HuH-7 (cell line): ENCODE results near the gene SH2D5.
"Not testable (repeated sequence)": the region's sequence is repeated elsewhere in the genome, so short reads cannot be mapped to it uniquely, and the experiment has no call there.

Experiments used
- DNase-seq: peaks from one replicate; pipeline ENCODE4 v3.0.0; 2011; ENCODE audit warnings: low spot score

SH2D5 gene

DNA sequence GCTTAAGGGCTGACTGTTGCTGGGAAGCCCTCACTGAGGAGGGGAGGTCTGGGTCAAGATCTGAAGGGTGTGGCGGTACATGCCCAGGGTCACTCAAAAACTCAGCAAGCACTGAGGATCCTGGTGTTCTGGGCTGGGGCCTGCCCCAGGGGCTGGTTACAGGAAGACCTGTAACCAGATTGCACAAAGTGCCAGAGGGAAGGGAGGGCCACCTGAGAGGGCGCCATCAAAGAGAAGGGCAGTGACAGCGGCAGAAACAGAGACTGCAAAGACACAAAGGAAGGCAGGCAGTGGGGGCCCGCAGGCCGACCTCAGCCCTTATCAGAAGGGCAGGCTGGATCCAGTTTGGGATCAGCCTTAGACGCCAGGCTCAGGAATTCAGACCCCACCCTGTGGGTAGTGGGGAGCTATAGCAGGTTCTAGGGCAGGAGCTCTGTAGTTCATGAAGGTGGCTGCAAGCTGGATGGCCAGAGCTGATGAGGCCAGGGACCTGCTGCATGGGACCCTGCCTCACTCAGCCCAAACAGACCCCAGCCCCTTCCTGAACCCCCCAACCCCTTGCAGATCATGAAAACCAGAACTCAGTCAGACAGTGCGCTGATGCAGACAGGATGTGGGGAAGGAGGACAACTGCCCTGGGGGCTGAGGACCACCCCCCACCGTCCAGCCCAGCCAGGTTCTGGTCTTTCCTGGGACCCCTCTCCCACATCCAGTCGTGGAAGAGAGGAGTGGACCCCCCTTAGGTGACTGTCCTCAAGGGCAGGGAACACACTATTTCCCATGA lies 3.9 kb downstream of the SH2D5 start:
- no peak for DNase-seq

DNA sequence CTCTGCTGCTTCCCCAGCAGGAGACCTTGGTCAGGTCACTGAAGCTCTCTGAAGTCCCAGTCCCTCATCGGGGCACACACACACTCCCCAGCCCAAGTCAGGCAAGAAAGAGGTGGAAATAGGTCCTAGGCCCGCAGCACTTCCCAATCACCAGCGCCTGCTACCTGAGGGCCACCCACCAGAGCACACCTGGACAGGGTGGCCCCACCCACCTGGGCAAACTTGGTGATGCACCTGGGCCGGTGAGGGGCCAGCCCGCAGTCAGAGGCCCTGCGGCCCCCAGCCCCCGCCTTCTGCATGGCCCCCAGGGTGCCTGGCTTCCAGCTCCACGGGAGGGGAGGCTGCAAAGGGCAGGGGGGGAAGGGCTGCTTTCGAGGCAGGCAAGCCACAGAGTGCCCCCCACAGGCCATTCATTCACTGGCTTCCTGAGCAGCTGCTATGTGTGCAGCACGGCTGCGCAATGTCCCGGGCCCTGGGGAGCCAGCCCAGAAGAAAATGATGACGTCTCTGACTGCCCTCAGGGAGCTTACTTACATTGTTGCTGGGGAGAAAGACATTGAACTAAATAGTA lies 4.7 kb downstream of the SH2D5 start:
- DNase-seq = no peak

DNA sequence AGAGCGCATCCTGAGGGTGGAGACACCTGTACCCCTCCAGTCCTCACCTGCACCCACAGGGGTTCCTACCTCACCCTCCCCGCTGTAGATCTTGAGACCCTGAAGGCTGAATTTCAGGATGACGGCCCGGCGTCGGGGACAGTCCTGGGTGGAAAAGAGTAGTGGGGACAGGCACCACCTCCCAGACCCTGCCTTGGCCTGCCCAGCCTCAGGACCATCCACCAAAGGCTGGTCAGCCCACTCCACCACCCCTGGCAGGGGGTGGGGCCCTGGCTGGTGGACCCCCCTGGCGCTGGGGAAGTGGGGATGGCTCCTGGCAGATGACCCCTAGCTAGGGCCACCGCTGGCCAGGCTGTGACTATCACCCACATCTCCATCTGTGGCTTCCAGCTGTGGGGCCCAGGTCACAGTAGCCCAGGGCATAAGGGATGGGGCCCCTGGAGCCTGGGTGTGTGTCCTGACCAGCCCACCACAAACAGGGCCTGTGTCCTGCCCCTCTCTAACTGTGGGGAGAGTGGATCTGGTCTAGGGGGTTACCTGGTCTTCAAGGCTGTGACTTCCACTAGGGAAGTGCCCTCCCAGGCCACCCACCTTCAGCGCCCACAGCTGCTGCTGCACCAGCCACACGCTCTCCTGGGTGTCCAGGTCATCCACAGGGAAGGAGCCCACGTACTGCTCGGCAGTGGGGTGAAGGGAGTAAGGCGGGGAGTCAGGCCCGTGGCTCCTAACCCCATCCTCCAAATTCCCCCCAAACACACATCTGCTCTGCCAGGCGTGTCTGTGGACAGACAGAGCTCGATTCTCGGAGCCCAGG lies 5.4 kb downstream of the SH2D5 start:
- DNase-seq = no peak

DNA sequence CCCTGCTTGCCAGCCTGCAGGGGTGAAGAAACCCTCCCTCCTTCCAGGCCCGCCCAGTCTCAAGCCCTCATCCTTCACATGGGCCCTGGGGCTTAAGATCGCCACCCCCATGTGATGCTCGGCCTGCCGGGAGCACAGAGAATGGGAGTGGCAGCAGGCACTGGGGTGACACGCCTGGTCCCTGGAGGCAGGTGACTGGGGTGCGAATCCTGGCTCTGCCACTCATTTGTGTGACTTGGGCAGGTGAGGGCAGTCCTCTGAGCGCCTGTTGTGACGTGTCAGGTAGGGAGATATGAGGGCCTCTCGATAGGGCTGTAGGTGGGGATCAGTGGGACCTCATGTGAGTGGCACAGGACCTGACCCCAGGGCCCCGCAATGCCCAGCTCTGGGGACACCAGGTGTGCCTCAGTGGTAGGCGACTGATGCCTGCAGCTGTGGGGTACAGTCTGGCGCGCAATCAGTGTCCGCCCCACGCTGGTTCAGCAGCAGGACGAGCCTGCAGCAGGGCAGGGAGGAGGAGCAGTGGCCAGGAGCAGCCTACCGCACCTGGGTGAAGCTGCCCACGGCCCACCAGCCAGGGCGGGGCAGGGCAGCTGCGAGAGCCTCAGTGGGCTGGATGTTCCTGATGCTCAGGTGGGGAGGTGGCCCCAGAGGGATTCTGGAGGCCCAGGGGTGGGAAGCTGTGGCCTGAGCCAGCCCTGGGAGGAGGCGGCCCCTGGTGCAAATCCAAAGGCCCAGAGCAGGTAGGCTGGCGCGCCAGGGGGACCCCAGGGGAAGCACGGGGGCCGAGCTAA lies 6.2 kb downstream of the SH2D5 start:
- DNase-seq = no peak

DNA sequence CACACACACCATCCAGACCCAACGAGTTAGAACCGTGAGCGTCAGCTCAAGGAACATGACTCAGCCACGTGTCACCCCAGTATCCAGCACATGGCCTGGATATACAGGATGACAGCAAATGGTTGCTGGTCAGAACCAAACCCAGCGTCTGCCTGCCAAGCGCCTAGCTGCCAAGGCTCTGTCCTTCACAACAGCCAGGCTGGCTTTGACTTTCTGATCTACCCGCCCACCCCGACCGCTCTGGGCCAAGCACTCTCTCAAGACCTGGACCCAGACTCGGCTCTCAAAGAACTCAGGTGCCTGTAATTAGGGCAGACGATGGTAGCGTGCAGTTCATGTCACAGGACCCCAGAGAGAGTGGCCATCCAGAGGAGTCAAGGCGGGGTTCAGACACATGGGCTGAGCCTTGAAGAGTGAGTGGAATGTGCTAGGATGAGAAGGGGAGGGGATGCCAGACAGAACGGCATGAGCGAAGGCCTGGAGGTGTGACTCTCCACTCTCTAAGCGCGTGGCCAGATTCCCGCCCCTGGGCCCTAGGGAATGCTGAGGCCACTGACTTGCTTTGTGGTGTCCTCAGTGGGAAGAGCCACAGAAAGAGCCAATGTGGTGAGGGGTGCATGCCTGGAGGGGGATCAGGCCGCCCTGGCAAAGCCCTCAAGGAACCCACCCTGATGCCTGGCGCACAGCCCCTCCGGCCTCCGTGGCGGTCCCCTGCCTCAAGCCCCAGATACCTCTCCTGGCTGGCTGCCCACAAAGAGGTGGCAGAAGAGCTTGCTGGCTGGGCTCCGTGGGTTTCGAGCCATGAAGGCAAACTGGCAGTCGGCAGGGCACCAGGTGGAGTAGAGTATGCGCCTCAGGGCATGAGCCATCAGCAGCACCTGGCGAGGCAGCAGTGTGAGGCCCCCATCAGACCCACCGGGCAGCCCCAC lies 7.0 kb downstream of the SH2D5 start:
- no peak for DNase-seq

DNA sequence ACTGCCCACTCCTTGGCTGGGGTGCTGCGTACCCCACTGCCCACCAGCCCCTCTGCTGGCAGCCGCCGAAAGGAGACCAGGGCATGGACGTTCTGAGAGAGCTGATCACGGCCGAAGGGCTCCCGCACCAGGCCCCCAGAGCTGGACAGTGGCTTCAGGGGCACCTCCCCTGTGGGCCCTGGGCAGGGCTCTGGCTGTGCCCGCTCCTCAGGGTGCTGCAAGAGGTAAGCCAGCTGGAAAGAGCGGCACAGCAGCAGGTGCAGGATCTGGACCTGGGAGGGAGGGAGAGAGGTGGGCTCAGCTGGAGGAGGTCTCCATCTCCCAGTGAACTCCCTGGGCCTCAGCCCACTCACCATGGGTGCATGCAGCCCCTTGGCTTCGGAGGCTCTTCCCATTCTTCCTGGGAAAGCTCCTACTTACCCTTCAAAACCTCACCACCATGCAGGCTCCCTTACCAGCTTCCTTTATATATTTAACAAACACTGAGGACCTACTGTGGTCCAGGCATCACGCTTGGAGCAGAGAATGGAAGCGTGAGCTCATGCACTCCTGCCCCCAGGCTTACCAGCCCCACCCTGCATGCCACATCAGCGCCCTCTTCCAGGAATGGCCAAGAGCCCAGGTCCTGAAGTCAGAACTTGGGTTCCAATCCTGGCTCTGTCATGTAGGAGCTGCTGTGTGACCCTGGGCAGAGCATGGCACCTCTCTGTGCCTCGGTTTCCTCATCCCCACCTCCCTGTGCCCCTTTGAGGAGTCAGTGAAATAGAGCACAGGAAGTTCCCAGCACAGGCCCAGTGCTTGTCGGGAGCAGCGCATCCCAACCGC lies 7.9 kb downstream of the SH2D5 start:
- DNase-seq = no peak

DNA sequence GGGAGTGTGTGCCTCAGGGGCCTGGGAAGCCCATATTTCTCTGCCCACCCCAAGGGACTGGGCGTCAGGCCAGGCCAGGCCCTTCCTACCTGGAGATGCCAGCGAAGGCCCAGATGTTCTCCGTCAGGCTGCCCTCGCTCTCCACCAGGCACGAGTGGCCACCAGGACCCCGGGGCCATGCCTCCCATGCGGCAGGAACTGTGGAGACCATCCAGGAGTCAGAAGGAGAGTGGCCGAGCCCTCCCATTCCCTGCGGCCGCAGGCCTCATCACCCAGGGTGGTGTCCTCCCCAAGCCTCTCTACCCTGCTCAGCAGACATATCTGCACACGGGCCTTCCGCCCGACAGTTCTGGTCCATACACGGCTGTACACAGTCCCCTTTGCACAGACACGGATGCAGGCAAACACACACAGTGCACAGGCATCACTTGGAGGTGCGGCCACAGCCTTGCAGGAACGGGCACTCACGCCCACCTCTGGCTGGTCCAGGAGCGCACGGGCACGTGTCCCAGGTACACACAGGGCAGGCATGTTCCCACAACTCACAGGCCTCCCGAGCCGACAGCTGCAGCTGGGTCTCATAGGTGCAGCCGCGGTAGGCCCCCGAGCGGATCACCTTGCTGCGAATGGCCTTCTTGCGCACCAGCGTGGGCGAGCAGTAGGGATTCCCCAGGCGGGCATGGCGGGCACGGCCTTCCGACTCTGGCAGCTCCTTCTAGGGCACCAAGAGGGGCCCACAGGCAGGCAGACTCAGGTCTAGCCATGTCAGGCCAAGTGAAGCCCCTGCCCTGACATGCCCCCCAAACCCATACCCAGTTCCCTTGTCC lies 8.8 kb downstream of the SH2D5 start:
- peak; percentile 0 for DNase-seq

DNA sequence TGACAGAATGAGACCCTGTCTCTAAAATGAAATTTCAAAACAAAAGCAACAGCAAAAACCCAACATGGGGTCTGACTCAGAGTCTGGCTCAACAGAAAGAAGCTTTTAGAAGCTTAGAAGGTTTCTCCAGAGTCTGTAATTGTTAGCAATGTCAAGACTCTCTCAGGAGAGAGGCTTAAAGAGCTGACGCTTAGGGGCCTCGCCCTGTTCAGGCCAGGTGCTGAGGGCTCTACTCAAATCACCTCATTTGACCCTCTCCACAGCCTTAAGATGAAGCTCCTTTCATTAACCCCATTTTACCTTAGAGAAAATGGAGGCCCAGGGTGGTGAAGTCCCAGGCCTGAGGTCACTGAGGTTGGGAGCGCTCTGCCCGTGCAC lies 9.4 kb downstream of the SH2D5 start:
- no peak for DNase-seq

DNA sequence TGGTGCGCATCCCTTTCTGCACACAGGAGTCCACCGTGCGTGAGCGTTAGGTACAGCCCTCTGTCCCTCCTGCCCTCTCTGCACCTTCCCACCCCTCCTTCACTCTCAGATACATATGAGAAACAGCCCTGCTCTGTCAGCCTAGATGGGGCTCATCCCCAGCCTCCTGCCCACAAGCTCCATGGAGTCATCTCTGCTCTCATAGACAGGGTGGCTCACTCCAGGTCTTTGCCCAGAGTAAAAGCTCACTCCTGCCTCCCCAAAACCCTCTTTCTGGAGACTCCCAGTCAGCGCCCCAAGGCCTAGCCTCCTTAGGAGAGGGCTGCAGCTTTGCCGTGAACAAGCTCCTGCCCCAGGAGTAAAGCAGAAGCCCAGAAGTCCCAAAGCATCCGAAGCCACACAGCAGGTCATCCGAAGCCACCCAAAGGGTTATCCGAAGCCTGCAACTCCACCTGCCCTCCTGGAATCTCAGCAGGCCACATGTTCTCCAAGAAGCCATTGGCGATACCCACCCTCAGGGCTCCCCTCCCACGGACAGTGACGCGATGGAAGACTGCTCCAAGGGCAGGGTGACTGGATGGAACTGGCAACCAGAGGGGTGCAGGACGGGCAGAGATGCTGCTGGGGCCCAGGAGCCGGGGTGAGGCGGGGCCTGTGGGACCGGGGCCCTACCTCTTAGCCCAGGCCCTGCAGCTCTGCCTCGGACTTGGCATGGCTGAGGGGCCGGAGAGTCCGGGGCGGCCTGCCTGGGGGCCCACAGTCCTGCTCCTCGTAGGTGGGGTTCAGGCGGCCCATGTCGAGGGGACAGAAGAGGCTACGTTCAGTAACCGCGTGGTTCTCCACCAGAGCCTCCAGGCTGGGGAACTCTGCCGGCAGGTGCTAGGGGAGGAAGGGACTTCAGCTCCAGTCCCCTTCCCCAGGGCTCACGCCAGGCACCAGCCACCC lies 11.1 kb downstream of the SH2D5 start:
- DNase-seq = no peak

DNA sequence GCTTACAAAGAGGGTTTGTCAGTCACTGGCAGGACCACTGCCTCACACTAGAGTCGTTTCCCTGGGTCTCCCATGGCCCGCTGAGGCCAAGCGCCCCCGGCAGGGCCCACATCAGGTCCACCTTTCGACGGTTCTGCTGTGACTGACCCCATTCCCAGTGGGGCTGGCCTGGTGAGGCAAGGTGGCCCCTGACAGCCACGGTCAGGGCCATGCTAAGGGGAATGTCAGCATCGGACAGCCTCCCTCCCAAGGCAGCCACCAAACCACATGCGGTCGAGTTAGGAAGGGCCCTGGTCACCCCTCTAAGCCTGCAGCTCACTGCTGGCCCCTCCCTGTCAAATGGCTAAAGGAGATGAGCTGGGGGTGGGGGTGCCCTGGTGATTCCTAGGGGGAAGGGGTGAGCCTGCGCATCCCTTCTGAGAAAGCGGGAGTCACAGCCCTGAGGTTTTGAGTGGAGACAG lies 11.8 kb downstream of the SH2D5 start:
- no peak for DNase-seq

DNA sequence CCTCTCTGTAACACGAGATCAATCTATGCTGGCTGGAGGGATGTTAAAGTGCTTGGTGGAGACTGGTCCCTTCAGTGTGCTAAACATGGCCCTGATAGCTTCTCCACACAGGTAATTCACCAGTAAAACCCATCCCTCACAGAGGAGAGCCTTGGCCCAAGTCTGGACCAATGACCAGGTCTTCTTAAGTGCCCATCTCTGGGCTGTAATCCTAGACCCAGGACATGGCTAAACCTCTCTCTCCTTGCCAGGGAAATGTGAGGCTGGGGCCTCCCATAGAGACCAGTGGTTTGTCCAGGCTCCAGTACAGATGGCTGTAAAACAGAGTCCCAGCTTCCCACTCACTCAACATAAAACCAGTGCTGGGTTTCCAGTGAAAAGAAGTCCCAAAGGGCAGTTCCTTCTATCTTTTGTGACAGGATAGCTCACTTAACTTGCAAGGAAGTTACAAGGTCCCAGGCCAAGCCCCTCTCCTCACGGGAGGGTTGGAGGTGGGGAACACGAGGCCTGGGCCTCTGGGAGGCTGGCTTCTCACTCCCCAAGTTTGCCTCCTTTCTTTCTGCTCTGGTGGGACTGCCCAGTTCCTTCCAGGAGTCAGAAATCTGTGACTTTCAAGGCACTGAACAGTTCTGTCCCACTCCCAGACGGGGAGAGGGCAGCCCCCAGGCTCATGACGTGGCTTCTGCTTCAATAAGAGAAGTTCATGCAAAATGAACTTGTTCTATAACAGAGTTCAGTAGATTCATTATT lies 12.5 kb downstream of the SH2D5 start:
- no peak for DNase-seq

DNA sequence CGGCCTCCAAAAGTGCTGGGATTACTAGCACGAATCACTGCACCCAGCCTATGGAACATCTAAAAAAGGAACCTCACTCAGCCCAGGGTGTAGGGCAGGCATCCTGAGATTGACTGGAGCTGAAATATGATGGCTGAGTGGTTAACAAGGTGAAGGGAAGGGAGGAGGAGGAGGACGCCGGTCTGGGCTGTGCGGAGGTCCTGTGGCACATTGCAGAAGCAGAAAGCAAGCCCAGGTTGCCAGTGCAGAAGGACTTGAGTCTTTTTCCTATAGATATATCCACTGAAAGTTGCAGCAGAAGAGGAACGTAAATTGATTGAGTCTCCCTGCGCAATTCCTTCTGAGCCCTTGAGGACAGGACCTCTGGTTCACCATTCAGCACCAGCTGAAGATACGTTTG lies 13.2 kb downstream of the SH2D5 start:
- no peak for DNase-seq

DNA sequence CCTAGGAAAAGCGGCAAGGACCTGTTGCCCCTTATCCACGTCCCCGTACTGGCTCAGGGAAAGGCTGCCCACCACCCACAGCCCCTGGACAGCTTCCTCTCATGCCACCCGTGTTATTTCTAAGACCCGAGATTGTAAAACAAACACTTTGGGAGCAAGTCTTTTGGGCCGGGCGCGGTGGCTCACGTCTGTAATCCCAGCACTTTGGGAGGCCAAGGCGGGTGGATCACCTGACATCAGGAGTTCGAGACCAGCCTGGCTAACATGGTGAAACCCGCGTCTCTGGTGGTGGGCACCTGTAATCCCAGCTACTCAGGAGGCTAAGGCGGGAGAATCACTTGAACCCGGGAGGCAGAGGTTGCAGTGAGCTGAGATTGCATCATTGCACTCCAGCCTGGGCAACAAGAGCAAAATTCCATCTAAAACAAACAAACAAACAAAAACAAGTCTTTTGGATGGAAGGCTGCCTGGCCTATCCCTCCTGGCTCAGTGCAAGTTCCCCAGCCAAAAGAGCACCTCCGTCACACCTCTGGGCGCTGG lies 14.1 kb downstream of the SH2D5 start:
- not testable (repeated sequence) for DNase-seq

DNA sequence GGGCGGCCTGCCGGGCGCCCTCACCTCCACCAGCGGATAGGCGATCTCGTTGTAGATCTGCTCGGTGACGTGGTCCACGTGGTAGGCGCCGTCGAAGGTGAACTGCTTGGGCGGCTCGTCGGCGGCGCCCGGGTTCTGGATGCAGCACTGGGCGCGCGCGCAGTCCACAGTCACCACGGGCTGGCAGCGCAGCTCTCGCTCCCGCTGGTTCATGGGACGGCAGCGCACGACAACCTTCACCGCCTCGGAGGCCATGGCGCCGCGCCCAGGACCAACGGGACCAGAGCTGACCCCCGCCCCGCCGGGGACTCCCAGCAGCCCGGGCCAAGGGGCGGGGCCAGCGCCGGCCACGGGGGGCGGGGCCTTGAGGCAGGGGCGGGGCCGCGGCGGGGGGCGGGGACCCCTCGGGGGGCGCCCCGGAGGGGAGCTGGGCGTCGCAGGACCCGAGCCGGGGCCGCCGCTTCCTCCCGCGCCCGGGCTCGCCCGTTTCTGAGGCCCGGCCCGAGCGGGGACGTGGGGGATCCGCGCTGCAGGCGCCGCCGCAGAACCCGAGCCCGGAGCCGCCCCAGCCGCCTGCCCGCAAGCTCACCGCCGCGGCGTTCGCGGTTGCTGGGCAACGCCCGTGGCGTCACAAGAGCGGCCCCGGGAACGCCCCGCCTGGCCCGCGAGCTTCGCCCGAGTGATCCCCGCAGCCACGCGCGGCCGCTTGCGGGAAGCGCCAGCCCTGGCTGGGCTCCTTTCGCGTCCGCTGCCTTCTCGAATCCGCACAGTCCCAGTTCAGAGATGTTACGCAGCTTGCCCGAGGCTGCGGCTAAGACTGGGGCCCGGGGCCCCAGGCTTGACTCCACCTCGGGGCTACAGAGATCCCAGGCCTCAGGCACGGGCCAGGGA lies 14.8 kb downstream of the SH2D5 start, which contains the start of gene KIF17:
Gene KIF17, minus strand, starts transcription at position 556 of the 891 bp plus-strand sequence. Its CDS starts 301 bp downstream, at position 255.
- peak; percentile 78 for DNase-seq

DNA sequence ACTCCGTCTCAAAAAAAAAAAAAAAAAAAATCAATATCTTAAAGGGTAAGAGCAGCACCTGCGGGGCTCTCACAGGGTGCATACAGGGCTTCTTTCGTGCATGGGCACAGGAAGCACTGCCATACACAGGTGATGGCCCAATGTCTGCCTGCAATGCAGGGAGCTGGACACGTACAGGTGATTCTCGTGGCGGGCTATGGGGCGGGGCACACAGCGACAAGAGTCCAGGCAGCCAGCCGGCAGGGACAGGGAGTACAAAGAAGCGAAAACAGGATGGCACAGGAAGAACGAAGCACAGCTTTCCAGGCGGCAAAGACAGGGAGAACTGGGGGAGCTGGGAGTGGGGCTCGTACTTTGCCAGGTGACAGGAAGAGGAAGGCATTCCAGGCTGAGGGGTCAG lies 16.3 kb downstream of the SH2D5 start:
- no peak for DNase-seq

DNA sequence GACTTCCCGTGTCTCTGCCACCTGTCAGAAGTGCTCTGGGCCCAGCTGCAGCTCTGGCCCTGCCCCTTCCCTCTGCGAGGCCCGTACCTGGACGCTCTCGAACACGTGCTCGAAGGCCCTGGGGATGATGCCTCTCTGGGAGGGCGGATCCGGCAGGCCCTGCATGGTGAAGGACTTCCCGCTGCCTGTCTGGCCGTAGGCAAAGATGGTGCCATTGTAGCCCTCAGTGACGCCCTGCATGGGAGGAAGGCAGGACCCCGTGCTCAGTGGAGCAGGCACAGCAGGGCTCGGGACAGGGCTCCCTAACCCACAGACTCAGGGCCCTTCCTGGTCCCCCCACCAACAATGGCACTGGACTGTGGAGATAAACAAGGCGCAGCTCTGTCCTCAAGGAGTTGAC lies 17.1 kb downstream of the SH2D5 start:
- no peak for DNase-seq
